ENCODE data around the gene C1QC. TPM values are rescaled to one million over a fixed set of nuclear protein-coding genes. Genes with fewer than 3 reads are reported as not detected.

The C1QC gene
- total RNA-seq, 1 donor from 2014 or later, result 800 TPM

DNA sequence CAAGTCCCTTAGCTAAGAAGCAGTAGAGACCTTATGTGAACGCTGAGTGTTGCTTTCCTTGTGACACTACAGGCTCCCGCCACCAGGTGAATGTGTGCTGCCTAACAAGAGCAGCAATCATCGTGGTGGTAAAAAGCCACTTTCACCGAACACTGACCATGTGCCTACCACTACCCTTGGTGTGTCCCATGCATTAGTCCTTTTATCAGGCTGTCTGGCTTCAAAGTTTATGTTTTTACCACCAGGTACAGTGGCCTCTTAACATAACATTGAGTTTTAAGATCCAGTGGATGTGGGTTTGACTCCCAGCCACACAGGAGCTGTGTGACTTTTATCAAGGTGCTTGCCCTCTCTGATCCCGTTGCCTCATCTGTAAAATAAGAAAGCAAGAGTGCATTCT is 11.3 kb downstream of the C1QC start:
- TF ChIP-seq, protein P1, sequence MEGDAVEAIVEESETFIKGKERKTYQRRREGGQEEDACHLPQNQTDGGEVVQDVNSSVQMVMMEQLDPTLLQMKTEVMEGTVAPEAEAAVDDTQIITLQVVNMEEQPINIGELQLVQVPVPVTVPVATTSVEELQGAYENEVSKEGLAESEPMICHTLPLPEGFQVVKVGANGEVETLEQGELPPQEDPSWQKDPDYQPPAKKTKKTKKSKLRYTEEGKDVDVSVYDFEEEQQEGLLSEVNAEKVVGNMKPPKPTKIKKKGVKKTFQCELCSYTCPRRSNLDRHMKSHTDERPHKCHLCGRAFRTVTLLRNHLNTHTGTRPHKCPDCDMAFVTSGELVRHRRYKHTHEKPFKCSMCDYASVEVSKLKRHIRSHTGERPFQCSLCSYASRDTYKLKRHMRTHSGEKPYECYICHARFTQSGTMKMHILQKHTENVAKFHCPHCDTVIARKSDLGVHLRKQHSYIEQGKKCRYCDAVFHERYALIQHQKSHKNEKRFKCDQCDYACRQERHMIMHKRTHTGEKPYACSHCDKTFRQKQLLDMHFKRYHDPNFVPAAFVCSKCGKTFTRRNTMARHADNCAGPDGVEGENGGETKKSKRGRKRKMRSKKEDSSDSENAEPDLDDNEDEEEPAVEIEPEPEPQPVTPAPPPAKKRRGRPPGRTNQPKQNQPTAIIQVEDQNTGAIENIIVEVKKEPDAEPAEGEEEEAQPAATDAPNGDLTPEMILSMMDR (IDR thresholded peaks at IDR 0.05), result no peak
- Histone ChIP-seq H3K27ac (no peak overlapping the region), H3K4me1 (no peaks in the 10 kb centered on the region), H3K4me3 (peak overlapping the region; percentile 51), H3K36me3 (no peaks in the 10 kb centered on the region), H3K27me3 (ENCODE audit: low read depth) (peaks cover 8% of the 10 kb centered on the region), H3K9me3 (no peaks in the 10 kb centered on the region)
- ATAC-seq (peak in 1 of 2 donors; percentile 5), DNase-seq (no peak)
- intact Hi-C loops (cut with DNase I), result no loop called here

DNA sequence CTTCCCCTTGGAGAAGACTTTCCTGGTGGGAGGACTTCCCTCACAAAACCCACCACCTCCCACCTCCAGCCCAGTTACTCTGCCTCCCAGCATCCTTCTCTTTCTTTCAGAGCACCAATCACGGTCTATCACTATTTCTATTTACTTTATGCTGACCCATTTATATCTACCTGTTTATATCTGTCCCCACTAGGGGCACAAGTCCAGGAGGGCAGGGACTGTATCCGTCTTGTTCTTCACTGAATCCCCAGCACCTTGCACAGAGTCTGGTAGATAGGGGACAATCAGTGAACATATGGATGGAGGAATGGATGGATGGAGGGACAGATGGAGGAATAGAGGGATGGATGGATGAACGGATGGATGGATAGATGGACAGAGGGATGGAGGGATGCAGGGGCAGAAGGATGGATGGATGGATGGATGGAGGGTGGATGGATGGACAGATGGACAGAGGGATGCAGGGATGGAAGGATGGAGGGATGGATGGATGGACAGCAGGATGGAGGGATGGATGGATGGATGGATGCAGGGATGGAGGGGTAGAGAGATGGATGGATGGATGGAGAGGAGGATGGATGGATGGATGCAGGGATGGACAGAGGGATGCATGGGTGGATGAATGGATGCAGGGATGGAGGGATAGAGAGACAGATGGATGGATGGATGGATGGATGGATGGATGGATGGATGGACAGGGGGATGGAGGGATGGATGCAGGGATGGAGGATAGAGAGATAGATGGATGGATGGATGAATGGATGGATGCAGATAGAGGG is 15.1 kb downstream of the C1QC start:
- TF ChIP-seq, protein P1 (IDR thresholded peaks at IDR 0.05), result no peak
- Histone ChIP-seq H3K36me3 (peaks cover 8% of the 10 kb centered on the region), H3K9me3 (no peaks in the 10 kb centered on the region), H3K27ac (no peak overlapping the region), H3K4me1 (no peaks in the 10 kb centered on the region), H3K4me3 (peak overlapping the region; percentile 51), H3K27me3 (ENCODE audit: low read depth) (peaks cover 8% of the 10 kb centered on the region)
- ATAC-seq (no peak), DNase-seq (no peak)
- intact Hi-C loops (cut with DNase I), result no loop called here

- Histone ChIP-seq H3K9me3 (no peaks in the 10 kb centered on the region), H3K4me1 (no peaks in the 10 kb centered on the region), H3K36me3 (peaks cover 8% of the 10 kb centered on the region), H3K4me3 (no peak overlapping the region), H3K27ac (no peak overlapping the region), H3K27me3 (ENCODE audit: low read depth) (peaks cover 8% of the 10 kb centered on the region)
- intact Hi-C loops (cut with DNase I), result no loop called here
- TF ChIP-seq, protein P1 (IDR thresholded peaks at IDR 0.05), result no peak
- no peak for ATAC-seq
- no peak for DNase-seq
Measured at GRCh38 chr1:22660716-22661241, 17.3 kb downstream of the C1QC start.

GRCh38 chr1:22661880-22662279 is 18.4 kb downstream of the C1QC start:
- TF ChIP-seq, protein P1 (IDR thresholded peaks at IDR 0.05), result no peak
- ATAC-seq (no peak), DNase-seq (no peak)
- H3K27ac ChIP-seq, result no peak overlapping the region
- H3K4me3 ChIP-seq, result no peak overlapping the region
- H3K9me3 ChIP-seq, result no peaks in the 10 kb centered on the region
- peaks cover 8% of the 10 kb centered on the region for H3K36me3 ChIP-seq
- peaks cover 5% of the 10 kb centered on the region for H3K27me3 ChIP-seq (ENCODE audit: low read depth)
- intact Hi-C loops (cut with DNase I), result no loop called here
- no peaks in the 10 kb centered on the region for H3K4me1 ChIP-seq

GRCh38 chr1:22662318-22662717 is 18.9 kb downstream of the C1QC start:
- DNase-seq, result no peak
- TF ChIP-seq, protein P1 (IDR thresholded peaks at IDR 0.05), result no peak

More at GRCh38 chr1:22662318-22662717, 18.9 kb downstream of the C1QC start:
- Histone ChIP-seq H3K4me1 (no peaks in the 10 kb centered on the region), H3K4me3 (no peak overlapping the region), H3K9me3 (no peaks in the 10 kb centered on the region), H3K36me3 (peaks cover 8% of the 10 kb centered on the region), H3K27ac (no peak overlapping the region), H3K27me3 (ENCODE audit: low read depth) (peaks cover 1% of the 10 kb centered on the region)
- intact Hi-C loops (cut with DNase I), result no loop called here
- ATAC-seq, result peak; percentile 52 to 82
